Measurements from ENCODE around the gene ADAM12.
A peak's percentile ranks its signal among the peaks of the same experiment; 100 is the strongest.

ADAM12 gene

GRCh38 chr10:126210051-126210651 lies 178.1 kb downstream of the ADAM12 start:
- Mint-ChIP-seq H3K27me3 (ENCODE audit: low read depth) (peaks cover 4% of the 10 kb centered on the region), H3K27ac (peak overlapping the region in 2 of 3 experiments; percentile 5 to 11), H3K9me3 (peaks cover 2% of the 10 kb centered on the region), H3K36me3 (ENCODE audit: low read depth) (no peaks in the 10 kb centered on the region), H3K4me3 (no peak overlapping the region), H3K4me1 (peaks cover 54% of the 10 kb centered on the region)
- no peak for TF ChIP-seq CTCF (IDR thresholded peaks at IDR 0.05; ENCODE audit: unreplicated experiment in 3 of 3)

- Mint-ChIP-seq H3K27ac (peak overlapping the region in 2 of 3 experiments; percentile 22 to 31), H3K4me3 (no peak overlapping the region), H3K27me3 (ENCODE audit: low read depth) (peaks cover 4% of the 10 kb centered on the region), H3K9me3 (peaks cover 2% of the 10 kb centered on the region), H3K4me1 (peaks cover 50% of the 10 kb centered on the region), H3K36me3 (ENCODE audit: low read depth) (no peaks in the 10 kb centered on the region)
- no peak for TF ChIP-seq CTCF (IDR thresholded peaks at IDR 0.05; ENCODE audit: unreplicated experiment in 3 of 3)
These were observed 178.8 kb downstream of the ADAM12 start for GRCh38 chr10:126209451-126209850.

- Mint-ChIP-seq H3K4me3 (no peak overlapping the region), H3K36me3 (ENCODE audit: low read depth) (no peaks in the 10 kb centered on the region), H3K4me1 (peaks cover 44% of the 10 kb centered on the region), H3K9me3 (peaks cover 2% of the 10 kb centered on the region), H3K27me3 (ENCODE audit: low read depth) (peaks cover 4% of the 10 kb centered on the region), H3K27ac (peak overlapping the region in 1 of 3 experiments; percentile 53)
- no peak for TF ChIP-seq CTCF (IDR thresholded peaks at IDR 0.05; ENCODE audit: unreplicated experiment in 3 of 3)
These were observed 179.5 kb downstream of the ADAM12 start for GRCh38 chr10:126208726-126209302.

- Mint-ChIP-seq H3K27me3 (ENCODE audit: low read depth) (peaks cover 4% of the 10 kb centered on the region), H3K36me3 (ENCODE audit: low read depth) (no peaks in the 10 kb centered on the region), H3K27ac (no peak overlapping the region), H3K9me3 (peaks cover 2% of the 10 kb centered on the region), H3K4me1 (peaks cover 41% of the 10 kb centered on the region), H3K4me3 (no peak overlapping the region)
- no peak for TF ChIP-seq CTCF (IDR thresholded peaks at IDR 0.05; ENCODE audit: unreplicated experiment in 3 of 3)
These were observed 180.4 kb downstream of the ADAM12 start for GRCh38 chr10:126207851-126208250.

- peaks cover 2% of the 10 kb centered on the region for H3K9me3 Mint-ChIP-seq
- no peak overlapping the region for H3K27ac Mint-ChIP-seq
- TF ChIP-seq CTCF (IDR thresholded peaks at IDR 0.05; ENCODE audit: unreplicated experiment in 3 of 3): no peak
- H3K27me3 Mint-ChIP-seq (ENCODE audit: low read depth): peaks cover 4% of the 10 kb centered on the region
- H3K4me1 Mint-ChIP-seq: peaks cover 39% of the 10 kb centered on the region
- no peaks in the 10 kb centered on the region for H3K36me3 Mint-ChIP-seq (ENCODE audit: low read depth)
- no peak overlapping the region for H3K4me3 Mint-ChIP-seq
These were observed 180.9 kb downstream of the ADAM12 start for GRCh38 chr10:126207313-126207771.

Measured in nephron (organoid).